AML-193 (cell line): ENCODE results near the gene CCT5.

ENCODE experiments used
- DNase-seq, 2 experiments: peaks; one replicate each; lab custom pipeline; 2025; lab: John Stamatoyannopoulos, UW

The CCT5 gene

DNA sequence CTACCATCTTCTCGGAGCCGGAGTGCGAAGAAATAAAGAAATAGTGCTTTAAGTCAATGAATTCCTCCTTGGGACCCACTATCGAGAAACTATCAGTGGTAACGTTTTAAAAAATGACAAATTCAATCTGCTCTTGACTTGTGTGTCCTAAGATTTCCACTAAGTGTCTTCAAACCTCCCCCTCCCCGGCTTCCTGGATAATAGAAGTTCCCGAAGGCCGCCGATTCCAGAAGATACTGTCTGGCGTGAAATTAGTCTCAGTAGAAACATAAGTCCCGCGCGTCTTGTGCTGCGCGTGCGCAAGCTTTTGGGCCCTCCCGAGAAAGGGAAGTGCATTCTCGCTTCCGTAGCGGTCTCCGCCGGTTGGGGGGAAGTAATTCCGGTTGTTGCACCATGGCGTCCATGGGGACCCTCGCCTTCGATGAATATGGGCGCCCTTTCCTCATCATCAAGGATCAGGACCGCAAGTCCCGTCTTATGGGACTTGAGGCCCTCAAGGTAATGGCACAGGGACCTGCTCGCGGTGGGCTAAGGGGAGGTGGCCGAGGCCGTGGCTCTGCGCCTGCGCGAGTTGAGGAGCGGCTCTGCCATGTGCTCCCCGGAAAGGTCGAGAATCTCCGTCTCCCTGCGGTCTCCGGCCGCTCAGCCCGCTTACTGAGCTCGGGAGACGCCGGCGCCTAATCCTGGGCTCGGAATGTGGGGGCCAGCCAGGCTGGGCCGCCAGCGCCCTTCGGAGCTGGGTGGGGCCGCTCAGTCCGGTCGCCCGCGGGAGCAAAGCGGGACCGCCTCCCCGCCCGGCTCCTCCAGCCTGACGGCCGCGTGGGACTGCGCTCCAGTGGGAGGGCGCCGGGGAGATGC, at the start of gene CCT5:
TSS of gene CCT5 (plus strand) at position 333 of the 858 bp plus-strand sequence. CDS start at position 394, 61 bp downstream.
- DNase-seq, result peak; percentile 94 to 97

DNA sequence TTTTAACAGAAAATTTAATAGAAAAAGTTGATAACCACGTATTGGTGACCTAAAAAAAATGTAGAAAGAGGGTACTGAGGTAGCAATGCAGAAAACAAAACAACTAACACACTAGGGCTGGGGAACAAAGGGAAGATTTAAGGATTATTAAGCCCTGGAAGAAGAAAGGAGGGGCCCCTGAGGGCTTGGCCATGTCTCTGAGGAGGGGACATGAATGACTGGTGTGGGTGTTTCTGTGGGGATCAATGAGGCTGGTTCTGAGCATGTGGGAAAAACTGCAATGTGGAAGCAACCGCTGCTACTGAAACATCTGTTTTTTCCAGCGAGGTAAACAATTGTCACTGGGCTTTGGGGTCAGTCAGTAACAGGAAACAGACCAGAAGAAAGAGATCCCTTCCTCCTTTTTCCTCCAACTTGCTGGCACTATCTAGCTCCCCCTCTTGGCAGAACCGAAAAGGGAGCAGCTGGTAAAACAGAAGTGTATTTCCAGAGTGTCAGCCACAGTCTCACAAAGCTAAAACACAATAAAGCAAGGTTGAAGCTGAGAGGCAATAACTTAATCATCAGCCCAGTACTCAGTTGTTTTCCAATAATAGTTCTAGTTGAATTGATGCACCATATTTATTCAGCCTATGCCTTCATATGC, 48.7 kb upstream of the CCT5 start:
- DNase-seq, result peak; percentile 11 to 30

DNA sequence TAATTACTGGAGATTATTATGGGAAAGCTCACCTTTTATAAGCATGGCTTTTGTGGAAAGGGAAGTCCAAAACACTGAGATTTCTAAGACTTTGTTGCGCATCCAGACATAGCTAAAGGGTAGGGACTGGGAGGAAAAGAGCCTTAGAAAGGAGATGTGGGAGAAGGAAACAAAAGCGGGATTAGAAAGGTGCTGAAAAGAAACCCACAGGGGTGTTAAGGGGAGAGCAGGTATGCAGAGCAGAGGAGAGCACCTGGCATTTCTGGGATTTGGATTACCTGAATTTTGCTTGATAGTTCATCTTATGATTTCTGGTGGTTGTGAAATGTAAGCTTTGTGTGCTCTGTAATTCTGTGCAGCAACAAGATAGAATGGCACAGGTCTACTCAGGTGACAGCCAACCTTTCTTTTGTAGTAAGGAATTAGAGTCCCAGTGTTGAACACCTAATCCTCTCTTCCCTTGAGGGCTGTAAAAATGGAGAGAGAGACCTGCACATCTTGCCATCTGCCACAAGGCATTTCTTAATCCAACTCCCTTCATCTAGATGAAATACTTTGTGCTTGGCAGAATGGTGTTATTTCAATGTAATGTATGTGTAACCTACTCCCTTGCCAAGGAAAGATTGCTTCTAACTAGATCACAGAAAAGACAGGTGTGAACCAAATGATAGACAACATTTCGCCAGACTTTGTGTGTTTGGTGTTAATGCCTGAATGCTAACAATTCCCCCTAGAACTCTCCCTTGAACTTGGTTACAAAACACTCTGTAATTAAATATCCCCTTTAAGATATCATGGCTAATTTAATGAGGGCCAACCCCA, 47.8 kb upstream of the CCT5 start:
- DNase-seq, result no peak

DNA sequence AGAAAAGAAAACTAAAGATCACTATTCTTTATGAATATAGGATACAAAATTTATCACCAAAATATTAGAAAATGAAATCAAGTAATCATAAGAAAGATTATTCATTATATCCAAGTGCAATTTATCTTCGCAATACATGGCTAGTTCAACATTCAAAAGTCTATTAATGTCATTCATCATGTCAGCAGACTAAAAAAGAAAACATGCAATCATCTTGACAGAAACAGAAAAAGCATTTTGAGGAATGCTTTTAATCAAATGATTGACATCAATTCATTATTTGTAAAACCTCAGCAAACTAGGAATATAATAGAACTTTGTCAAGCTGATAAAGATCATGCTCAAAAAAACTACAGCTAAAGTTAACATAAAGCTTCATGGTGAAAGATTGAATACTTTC, 41.1 kb upstream of the CCT5 start:
- no peak for DNase-seq

DNA sequence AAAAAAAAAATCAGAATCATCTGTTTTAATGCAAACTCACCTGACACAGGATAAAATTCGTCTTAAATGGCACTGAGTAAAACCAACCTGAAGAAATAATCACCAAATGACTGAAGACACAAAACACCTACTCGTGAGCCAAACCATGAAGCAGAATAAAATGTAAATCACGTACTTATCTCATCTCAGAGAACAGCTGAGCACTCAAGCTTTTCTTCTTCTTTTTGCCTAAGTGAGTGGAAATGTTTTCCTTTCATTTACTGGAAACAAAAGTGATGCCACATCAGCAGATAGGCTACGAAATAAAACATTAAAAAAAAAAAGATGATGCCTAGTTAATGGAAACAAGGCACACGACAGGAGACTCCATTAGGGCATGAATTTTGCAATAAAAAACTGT, 36.8 kb upstream of the CCT5 start:
- DNase-seq, result no peak

DNA sequence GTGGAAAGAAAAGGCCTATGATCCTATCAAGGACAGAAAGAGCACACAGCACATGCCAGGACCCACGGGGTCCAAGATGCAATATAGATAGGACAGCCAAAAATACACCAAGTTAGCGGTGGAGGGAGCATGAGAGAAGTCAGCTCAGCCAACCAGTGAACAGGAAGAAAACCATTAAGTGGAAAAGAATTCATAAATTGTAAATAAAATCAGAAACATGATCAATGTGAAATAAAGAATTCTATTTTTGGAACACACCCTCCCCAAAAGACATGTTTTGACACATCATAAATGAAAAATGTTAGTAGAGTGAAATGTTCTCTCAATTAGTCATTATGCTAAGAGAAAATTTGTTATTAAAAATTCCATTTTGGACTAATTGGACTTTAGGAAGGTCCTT, 36.0 kb upstream of the CCT5 start:
- DNase-seq, result no peak

DNA sequence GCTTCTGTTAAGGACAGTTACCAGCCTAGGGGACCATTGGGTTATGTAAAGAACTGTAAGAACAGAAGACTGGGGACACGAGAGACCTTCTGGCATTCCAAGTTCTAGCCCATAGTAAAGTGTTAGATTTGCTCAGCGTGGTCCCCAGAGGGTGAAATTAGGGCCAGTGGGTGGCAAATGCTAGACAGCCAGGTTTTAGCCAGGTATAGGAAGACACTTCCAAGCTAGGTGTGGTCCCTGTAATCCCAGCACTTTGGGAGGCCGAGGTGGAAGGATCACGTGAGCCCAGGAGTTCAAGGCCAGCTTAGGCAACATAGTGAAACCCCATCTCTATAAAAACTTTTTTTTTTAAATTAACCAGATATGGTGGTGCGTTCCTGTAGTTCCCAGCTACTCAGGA, 34.7 kb upstream of the CCT5 start:
- no peak for DNase-seq

DNA sequence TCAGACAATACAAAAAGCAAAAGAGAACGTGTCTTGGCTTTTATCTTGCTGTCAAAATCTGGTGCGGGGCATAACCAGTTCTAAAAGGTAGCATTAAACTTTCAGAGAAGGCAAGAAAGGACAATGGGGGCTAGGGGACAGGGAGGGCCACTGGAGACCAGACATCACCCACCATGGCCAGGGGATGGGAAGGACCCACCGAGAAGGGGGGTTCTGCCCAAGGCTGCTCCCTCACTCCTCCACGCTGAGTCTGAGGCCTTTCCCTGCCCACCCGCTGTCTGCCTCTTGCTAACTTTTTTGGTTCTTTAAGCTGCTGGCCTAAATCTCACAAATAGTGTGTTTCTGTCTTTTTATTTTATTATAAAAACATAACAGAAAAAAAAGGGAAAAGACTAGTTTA, 34.0 kb upstream of the CCT5 start:
- DNase-seq, result no peak

DNA sequence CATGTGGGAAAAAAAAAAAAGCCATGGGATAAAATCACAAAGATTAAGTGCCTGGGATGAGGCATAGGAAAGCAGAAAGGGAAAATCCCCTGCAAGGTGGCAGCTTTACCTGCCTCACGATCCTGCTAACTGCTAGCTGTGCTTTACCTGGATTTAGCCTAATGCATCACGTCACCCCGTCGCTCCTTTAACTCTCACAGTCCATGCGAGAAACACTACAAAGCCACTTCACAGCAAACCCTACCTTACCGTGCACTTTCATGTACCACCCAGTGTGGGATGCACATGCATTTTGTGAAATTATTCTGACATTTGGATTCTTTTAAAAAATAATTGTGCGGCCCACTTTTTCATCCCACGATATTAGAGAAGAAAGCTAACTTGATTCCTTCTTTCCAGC, 31.4 kb upstream of the CCT5 start:
- DNase-seq, result no peak

DNA sequence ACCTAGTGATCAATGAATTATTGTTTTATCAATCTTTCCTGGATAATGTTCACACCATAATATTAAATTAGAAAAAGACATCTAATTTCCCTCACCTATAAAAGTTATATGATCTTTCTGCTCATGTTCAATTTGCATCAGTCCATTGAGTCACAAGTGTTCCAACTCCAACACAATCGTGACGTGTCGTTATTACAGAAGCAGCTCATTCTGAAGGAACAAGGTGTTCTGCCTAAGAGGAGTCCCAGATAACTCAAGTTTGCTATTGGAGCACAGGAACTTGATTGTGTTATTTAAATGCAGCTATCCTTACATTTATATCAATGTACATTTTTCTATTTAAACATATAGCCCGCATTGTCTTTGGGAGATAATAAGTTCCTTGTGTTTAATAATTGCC, 31.0 kb upstream of the CCT5 start:
- DNase-seq, result no peak

DNA sequence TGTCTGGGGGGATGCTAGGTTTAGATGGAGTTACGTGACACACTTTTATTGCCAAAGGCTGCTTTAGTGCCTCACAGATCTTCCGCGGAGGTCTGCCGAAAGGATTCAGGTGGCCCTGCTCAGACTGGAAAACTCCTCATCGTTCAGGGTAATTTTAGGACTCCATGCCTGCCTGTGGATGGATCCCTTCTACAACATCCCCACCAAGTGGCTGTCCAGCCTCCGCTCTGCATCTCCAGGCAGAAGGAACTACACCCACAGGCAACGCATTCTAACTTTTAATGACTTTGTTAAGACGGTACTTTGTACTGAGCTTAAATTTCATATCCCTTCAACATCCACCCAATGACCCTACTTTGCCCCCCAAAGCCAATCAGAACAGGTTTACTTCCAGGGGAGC, 29.8 kb upstream of the CCT5 start:
- no peak for DNase-seq

DNA sequence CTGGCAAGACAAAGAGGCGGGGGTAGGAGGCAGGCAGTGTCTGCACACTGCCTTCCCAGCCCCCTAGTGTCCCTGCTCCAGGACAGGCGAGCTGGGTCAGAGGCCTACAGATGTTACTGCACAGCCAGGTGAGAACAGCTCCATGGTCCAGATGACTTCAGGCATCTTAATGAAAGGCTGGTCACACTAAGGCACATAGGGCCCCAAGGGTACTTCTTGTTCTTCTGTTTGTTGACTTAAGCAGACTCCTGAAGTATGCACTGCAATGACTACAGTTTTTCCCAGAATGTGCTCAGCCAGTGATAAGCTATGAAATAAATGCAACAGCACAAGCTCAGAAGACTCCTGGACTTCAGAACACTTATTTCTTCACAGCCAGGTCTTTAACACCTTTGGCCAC, 27.8 kb upstream of the CCT5 start:
- DNase-seq, result no peak

DNA sequence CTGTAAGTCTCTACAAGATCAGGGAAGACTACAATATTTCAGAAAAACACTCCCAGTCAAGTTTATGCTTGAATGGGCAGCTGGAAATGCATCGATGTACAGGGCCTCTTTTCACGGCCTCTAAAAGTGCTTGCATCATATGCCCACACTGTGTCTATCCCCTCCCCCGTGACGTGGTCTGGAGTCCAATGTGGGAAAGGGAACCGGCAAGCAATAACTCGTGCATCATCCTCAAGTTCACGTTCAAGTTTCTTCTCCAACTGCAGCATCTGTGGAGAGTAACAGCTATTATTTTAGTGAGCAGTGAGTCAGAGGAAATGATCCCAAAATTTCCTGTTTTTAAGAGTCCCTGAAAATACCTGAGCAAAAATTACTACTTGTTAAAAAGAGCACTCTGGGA, 22.7 kb upstream of the CCT5 start:
- no peak for DNase-seq

DNA sequence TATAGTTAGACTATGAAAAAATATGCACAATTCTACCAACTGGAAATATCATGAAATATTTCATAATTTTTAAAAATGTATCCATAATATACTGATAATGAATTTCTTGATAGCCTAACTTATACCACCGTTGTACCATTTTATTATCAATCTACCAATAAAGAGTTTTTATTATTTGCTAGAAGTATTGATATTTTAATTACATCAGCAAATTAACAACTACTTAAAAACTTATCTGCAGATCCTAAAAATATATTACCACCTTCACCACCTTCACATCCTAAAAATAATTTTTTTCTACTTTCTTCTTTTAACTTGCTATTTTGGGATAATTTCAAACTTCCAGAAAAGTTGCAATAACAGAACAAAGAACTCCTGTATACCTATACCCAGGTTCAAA, 21.8 kb upstream of the CCT5 start:
- DNase-seq, result no peak

DNA sequence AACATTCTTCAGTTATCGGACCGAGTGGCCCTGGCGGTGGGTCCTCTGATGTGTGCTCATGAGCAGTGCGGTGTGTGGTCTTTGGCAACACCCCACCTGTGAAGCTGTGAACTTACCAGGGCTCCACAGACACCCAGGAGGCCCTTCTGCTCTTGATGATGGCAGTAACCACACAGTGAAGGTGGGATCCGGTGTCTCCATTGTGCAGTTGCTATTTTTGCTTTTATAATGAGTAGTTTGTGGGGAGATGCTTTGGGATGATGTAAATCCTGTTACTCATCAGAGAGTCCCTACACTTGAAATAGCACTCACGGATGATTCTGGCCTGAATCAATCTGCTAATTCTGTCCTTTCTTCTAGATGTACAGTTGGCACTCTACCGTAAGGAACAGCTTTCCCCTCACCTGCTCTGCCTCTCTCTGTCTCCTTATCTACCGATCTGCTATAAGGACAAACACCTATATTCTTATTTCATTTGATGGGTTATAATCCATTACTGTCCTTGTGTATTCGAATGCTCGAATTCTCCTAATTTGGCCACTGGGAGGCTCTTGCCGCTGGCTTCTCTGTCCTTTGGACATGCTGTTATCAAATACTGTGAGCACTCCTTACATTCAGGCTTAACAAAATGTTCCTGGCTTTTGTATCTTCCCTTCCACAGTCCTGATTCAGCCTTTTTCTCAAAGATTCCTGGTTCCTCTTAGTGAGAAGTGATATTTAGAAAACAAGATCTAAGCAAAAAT, 20.6 kb upstream of the CCT5 start:
- DNase-seq, result no peak

DNA sequence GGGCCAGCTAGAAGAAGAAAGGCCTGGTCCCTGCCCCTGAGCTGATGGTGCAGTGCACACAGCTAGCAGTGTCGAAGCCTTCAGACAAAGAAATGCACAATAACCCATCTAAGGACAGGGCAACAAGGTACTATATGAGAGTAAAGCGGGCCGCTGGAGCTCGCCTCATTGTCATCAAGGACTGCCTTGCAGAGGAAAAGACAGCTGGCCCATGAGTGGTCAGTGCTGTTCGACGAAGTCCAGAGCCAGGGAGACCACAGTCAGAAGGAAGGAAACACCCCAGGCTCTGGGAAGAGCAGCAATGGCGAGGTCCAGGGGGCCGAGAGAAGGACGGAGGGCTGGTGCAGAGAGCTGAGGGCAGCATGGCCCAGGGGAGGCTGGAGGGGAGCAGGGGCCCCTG, 17.7 kb upstream of the CCT5 start:
- DNase-seq, result no peak

DNA sequence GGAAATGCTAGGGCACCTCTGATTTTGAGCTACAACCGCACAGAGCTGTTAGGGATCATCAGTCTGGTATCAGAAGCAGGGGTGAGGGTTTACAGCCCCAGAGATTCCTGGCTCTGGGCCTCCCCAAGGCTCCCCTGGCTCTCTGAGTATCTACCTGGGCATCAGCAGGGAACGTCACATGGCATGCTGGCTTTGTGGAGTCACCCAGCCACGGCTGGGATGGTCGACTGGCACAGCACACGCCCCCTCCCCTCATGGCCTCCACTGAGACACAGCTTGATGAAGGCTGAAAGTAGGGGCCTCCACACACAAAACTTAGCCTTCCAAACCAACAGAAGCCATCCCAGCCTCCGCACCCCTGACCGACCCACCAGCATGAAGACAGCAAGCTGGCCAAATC, 17.1 kb upstream of the CCT5 start:
- no peak for DNase-seq

DNA sequence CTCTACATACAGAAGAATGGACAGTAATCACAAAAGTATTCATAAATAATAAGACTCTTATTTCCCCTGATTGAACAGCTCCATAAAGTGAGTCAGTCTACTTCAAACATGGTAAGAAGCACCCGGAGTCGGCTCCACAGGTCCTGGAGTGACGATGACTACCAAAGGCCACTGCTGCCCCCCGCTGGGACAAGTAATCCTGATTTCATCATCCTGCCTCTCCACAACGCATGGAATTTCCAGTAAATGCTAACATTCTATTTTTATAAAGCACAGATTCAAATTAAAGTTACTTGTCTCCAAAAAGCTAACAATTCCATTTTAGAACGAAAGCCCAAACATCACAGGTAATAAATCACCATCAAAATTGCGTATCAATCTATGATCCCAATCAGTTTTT, 16.6 kb upstream of the CCT5 start:
- DNase-seq, result no peak

DNA sequence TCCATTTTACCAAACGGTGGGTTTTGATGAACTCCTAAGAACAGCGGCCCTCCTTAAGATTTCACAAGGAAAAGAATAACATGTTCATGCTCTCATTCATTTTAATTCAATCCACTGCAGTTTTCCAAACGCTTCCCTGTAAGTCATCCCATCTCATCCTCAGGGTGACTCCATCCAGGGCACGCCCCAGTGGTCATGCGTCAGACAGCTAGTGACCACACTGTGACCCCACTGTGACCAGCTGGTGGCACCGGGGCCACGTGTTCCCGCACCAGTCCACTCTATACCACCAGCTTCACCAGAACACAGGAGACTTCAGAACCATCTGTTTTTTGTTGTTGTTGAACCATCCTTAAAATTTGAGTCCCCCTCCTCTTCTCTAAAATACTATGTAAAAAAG, 14.7 kb upstream of the CCT5 start:
- DNase-seq, result no peak

DNA sequence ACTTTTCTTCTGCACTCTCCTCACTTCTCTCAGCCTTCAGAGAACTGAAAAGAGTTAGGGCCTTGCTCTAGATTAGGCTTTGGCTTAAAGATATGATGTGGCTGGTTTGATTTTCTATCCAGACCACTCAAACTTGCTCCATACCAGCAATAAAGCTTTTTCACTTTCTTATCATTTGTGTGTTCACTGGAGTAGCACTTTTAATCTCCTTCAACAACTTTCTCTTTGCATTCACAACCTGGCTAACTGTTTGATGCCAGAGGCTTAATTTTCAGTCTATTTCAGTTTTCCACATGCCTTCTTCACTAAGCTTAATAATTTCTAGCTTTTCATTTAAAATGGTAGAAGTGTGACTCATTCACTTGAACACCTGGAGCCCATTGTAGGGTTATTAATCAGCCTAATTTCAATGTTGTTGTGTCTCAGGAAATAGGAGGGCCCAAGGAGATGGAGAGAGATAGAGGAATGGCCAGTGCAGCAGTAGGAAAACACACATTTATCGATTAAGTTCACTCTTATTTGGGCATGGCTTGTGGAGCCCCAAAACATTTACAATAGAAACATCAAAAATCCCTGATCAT, 6.3 kb upstream of the CCT5 start:
- DNase-seq, result no peak

DNA sequence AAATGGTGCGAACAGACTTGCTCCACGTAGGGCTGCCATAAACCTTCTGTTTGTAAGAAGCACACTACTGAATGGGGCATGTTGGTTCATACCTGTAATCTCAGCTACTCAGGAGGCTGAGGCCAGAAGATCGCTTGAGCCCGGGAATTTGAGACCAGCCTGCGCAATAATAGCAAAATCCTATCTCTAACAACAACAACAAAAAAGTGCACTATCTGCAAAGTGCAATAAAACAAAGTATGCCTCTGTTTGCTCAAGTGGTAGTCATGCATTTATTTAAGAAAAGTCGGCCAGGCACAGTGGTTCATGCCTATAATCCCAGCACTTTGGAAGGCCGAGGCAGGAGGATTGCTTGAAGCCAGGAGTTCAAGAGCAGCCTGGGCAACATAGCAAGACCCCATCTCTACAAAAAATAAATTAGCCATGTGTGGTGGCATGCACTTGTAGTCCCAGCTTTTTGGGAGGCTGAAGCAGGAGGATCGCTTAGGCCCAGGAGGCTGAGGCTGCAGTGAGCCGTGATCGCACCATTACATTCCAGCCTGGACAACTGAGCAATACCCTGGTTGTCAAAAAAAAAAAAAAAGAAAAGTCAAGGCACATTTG, 5.6 kb upstream of the CCT5 start:
- no peak for DNase-seq
